ACHN (cell line): Measurements from ENCODE around the gene BAHD1.
A peak's percentile ranks its signal among the peaks of the same experiment; 100 is the strongest.

Experiments used
- DNase-seq: peaks from one replicate; pipeline ENCODE4 v3.0.0-alpha.2; 2015
- in situ Hi-C: cut with HindIII; loops from 2 replicates; pipeline ENCODE4 v1.10.0; 2017; ENCODE audit warnings: low sequenced_read_pairs, low pct_ligation_motif_present, low pct_unique_long_range_greater_than_20kb

The BAHD1 gene

DNA sequence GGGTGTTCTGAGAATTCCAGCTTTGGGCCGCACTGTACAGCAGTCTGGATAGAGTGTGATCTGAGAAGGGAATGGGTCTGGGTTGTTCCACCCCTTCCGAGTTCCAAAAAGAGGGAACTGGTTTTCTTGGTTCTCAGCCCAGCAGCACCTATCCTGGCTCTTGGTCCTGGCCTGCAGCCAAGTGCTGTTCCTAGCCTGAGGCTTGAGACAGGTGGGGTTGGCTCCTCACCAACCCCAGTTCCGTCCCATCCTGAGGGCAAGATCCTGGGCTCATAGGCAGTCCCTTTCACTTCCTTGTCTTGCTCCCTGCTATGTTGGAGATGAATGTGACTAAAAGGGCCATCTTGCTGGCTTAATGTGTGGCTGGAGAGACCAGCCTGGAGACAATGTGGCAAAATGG lies 20.0 kb upstream of the BAHD1 start:
- no peak for DNase-seq
- in situ Hi-C loops: no loop called here

DNA sequence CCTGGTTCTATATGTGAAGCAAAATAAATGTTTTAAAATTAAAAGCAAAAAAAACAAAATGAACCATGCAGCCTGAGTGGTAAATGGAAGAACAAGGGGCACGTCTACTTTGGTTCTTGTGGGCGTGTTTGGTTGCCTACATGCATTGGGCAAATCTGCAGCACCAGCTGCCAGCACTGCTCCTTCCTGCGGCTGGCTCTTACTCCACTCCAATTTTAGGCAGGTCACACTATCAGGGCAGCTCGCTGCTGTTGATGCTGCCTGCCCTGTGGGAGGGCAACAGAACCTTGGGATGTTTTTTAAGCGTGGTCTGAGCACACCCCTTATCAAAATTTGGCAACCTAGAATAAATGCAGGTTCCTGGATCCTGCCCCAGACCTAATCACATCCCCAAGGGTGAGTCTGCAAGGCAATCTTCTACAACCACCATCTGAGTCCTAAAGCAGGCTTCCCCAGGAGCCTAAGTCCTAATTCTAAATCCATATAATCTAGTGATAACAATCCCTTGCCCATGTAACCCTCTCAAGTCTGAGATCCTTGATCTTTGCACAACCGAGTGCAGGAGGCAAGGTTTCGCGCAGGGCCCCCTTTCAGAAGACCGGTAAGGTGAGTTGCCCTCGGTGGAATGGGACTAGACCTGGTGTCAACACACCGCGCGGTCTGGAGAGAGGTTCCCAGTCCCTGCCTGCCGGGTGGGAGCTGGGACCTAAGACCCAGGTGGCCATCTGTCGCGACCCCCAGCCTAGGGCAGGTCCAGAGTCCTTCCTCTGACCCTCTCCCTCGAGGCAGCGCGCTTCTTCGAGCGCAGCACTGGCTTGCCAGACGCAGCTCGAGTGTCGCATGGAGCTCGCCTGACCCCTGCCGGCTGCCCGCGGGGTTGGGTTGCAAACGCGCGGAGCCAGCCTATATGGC lies 19.3 kb upstream of the BAHD1 start:
- in situ Hi-C loops: no loop called here
- peak; percentile 57 for DNase-seq

DNA sequence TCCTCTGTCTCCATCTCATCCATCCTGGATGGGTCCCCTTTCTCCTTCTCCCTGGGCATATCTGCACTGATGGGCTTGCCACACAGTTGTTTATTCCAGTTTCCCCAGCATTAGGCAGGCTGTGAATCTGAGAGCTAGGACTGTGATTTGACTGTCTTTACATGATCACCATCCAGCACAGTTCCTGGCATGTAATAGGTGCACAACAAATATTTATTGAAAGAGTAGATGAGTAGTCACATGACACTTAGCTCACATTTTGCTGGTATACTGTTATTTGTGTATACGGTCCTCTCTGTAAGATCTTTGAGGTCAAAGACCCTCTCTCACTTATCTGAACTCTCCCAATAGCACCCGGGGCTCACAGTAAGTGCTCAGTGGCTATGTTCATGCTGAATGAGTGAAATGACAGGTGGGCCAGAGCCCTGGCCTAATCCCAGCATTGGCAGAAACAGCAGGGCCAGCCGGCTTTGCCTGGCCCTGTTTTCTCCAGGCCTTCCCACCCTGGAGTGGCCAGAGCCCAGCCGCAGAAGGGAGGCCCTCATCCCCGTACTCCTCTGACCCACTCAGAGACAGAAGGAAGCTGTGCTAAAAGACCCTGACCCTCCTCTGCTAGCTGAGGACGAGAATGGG lies 16.2 kb upstream of the BAHD1 start:
- in situ Hi-C loops: no loop called here

DNA sequence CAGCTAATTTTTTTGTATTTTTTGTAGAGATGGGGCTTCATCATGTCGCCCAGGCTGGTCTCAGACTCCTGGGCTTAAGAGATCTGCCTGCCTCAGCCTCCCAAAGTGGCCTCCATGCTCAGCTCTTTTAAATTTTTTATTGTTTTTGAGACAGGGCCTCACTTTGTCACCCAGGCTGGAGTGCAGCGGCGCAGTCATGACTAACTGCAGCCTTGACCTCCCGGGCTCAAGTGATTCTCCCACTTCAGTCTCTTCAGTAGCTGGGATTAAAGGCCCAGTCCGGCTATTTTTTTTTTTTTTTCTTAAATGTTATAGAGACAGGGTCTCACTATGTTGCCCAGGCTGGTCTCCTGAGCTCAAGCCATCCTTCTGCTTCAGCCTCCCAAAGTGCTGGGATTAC lies 15.1 kb upstream of the BAHD1 start:
- in situ Hi-C loops: no loop called here
- DNase-seq: no peak

More for the DNA sequence above, 16.2 kb upstream of the BAHD1 start:
- DNase-seq: no peak

DNA sequence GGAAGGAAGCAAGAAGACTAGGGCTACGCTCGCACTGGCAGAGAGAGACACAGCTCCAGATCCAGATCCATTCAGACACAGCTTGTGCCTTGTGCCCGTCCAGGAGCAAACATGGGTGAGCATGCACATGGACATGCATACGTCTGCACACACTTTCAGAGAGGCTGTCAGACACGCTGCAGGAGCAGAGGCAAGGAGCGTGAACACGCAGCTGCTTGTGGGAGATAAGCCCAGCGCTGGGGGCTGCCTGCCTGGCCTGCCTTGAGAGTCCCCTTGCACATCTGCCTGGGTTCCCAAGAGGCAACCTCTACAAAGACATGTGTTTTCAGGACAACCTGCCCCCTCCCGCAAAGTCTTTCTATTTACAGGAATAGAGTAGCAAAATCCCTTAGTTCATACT lies 13.6 kb upstream of the BAHD1 start:
- no peak for DNase-seq
- in situ Hi-C loops: no loop called here

DNA sequence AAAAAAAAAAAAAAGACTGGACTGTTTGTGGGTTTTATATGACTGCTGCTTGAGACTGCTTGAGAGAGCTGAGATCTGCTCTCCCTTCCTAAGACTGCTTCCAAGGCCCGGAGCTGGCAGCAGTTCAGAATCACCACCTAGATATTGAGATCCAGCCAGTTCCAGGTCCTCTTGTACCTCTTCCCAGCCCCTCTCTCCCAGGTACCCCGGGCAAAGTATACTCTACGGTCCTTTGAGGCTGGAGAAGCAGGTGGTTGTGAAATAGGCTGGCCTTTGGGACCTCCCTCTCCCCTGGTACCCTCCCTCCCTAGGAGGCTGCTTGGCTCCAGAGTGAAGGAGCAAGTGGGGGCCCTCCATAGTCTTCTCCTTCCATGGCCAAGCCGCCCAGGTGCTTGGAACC lies 12.6 kb upstream of the BAHD1 start:
- in situ Hi-C loops: no loop called here
- no peak for DNase-seq

DNA sequence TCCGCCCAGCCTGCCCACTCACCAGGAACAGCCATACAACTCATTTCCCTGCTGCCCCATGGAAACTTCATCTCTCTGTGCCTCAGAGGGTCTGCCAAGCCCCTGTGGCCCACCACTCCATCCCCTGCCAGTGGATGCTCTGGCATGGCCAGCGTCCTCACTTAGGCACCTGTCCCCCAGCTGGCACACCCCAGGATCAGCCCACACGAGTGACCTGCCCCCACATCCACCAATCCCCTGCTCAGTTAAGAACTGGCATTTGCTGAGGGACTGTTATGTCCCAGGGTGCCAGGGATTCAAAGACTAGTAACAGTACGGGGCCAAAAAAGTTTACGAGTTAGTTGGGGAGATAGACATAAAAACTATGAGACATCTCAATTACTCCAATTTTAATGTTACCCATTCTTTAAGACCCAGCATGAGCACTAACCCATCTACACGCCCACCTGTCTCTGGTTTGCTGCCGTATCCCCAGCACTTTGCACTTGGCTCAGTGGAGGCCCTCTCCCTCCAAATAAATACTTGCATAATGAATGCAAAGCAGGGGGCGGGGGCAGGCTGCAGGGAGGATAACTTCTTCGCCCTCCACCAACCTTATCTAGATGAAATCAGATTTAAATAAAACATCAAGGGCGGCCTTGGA lies 11.6 kb upstream of the BAHD1 start:
- DNase-seq: no peak
- in situ Hi-C loops: no loop called here

DNA sequence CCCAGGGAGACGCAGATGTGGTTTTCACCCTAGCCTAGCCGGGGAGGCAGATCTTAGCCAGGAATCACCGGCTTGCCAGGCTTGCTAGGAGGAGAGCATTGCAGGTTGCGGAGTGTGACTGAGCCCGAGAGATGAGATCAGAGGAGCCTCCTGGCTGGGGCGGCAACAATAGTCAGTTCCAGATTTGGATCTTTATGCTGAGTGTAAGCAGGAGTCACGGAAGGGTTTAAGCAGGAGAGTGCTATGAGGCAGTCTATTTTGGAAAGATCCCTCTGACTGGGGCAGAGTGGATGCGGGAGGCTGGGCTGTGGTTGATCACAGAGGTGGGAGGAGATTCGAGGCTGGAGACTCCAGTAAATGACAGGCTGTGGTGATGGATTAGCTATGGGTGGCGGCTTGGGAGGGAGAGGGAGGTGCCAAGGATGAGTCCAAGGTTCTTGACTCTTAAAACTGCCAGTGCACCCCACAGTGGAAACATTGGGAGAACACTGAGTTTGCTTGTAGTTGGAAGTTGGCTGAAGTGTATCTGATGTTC lies 10.4 kb upstream of the BAHD1 start:
- DNase-seq: peak; percentile 64
- in situ Hi-C loops: no loop called here

DNA sequence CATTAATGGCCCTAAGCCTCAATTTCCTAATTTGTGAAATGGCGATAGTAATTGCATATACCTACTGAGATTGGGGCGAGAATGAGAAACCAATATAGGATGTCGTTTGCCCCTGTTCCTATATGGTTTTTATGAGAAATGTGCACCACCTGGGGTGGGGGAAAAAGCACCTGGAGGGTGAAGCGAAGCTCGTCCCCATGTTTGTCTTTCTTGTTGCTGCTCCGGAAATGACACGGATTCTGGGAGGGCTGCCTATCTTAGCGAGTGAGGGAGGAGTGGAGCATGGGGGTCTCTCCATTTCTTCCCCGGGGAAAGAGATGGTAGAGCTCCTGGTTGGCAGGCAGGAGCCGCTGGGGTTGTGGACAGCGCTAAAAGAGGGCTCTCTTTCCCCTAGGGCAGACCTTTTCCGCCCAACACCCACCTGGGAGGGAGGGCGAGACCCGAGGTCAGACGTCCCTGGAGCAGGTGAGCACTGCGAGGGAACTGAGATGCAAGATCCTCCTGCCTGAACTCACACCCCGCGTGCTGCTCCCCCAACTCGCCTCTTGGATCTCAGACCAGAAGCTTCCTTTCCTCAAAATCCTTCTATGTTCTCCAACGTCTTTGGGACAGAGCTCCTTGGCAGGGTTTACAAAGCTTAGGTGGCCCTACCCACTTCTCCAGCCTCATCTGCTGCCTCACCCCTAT lies 5.6 kb upstream of the BAHD1 start:
- no peak for DNase-seq
- in situ Hi-C loops: no loop called here

DNA sequence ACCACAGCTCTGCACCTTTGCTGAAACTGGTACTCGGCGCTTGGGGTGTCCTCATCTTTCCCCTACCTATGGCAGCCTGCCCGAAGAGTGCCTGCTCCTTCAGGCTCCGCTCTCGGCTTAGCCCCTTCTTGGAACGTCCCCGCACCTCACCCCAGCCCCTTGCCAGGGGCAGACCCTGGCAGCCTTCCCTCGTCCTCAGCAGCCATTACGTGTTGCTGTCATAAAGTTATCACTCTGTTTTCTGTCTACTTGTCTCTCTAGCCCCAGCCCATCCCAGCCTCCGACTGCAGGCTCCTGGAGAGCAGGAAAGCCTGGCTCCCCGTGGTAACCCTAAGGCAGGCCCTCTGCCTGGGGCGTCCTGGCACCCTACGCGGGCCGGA lies 5.1 kb upstream of the BAHD1 start:
- in situ Hi-C loops: no loop called here
- no peak for DNase-seq

DNA sequence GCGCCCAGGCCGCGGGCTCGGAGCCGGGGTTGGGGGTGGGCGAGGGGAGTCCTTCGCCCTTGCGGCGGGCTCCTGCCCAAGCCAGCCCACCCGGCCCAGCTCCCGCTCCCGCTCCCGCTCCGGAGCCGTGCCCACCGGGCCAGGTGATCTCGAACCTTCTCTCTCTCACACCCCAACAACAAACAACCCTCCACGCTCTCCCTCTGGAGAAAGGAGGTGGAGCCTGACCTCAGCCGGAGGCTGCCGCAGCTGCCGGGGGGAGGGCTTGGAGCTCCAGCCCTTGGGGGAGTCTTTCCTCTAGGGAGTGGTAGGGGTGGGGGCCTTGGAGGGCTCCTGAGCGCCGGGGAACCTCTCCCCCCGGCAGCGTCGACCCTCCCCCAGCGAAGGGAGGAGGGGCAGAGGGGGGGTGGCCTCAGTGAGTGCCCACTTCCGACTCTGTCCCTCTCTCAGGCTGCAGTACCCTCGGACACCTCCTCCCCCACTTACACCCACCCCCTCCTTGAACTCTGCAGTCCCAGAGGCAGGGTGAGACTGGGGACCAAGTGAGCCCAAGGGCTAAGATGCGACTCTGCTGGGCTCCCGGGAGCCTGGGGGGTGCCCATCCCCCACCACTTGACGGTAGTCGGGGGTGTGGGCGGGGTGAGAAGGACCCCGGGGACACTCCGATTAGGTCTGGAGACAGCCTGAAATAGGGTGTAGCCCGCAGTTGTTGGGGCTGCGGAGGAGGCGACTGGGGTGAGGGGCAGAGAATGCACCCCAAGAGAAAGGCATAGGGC lies 4.4 kb upstream of the BAHD1 start:
- in situ Hi-C loops: no loop called here
- DNase-seq: peak; percentile 12

DNA sequence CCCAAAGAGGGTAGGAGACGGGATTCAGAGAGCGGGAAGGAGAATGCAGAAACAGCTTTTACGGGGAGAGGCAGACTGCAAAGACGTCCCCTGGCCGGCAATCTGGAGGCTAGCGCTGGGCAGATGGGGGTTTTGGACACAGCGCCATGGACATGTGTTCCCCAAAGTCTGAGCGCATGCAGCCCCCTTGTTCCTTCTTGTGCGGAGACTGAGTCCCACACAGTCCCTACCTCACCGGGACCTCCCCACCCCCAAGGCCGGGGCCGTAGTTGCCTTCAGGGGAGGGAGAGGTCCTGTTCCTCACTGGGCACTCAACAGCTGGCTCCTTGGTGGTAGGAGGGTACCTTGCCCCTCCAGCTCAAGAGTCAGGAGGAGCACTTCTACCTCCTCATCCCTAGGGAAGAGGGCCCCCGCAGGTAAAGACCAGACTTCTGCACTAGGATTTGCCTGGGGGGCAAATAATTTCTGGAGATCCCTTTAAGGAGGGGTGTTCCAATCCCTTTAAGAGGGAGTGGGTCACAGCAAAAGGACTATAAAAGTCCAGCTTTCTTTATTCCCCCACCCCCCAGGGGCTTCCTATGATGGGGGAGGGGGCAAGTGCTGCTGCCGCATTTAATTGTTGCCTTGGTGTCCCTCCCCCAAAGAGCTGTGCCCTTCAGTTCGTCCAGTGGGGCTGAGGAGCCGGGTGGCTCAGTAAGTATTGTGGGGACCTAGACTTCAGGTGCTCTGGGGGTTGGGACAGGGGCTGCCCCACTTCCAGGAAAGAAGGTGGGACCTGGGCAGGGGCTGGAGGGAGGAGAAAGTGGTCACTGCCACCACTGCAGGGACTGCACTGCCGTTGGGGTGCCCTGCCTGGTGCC lies 3.6 kb upstream of the BAHD1 start:
- in situ Hi-C loops: no loop called here
- no peak for DNase-seq

DNA sequence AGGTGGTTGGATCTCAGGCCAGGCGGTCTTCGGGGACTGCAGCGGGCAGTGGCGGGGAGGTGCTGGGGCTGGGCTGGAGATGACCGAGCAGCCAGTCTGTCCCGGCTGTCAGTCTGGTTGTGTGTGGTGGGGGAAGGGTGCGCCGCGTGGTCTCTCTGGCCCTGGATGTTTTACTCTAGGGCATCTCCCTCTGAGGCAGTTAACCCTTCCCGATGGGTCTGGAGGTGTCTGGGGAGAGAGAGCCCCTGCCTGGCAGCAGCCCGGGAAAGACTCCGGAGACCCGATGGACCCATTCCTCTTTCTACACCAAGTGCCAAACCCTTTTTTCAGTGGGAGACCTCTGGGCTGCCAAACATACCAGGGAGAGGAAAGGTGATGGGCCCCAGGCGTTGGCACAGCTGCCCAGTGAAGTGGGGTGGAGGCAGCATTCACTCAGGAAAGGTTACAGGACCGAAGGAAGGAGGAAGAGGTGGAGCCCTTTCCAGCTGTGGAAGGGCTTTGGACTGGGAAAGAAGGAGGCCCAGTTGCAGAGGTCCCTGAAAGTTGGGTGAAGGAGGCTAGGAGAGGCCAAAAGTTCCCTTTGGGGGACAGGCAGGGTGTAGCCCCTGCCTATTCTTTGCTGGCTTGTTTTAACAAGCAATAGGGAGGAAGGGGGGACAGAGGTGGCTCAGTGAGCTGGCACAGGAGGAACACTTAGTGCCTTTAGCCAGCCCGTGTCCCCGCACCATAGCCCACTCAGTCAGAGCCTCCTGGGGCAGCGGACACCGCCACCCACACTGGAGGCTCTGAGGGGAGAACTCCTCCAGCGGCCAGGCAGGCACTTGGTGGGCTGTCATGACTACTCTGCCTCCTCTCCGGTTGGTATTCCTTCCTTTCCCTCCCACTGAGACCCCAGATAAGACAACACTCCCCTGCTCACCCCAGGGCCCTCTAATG lies 2.7 kb upstream of the BAHD1 start:
- in situ Hi-C loops: no loop called here
- DNase-seq: no peak

DNA sequence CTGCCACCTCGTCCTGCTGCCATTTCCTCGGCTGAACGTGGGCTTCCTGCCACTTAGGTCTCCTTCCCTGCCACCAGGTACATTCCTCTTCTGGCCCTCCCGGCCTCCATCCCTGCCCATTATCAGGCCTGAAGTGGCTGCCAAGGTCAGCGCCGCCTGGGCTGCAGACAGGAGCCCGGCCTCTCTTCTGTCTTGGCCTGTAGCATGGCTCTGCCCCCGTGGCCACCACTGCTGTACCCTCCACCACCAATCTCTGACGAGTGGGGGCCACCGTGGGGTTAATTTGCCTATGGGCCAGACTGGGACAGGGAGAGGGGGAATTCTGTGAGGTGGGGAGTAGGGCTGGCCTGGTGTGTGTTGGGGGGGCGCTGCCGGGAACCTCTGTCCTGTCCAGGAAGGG lies 2.0 kb upstream of the BAHD1 start:
- in situ Hi-C loops: no loop called here
- DNase-seq: no peak

DNA sequence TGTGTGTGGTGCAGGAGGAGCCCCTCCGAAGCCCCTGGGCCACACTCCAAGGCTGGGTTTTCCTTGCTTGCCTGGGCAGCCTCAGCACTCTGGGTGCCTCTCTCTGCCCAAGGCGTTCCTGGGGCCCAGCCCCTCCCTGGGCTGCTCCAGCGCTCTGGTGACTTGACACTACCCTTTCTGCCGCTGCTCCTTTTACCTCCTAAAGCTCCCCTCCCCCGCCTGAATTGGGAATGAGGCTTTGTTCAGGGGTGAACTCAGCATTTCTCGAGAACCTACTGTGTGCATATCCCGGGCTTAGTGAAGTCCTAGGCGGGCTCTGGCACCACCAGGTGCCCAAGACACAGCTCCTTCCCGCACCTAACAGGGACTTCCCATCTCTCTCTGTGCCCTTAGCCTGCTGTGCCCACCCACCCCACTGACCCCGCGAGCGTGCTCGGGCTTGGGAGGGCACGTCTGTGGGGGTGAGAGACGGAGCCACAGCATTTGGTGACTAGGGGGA lies 1.2 kb upstream of the BAHD1 start:
- DNase-seq: peak; percentile 13
- in situ Hi-C loops: no loop called here
